HG02870 (cell line): Measurements from ENCODE around the gene RAP2C.
"Not testable (repeated sequence)": the region's sequence is repeated elsewhere in the genome, so short reads cannot be mapped to it uniquely, and the experiment has no call there.

Source experiments
- ATAC-seq: cut with Tn5 transposase; IDR thresholded peaks from one replicate; pipeline ENCODE4 v1.9.1; 2021; ENCODE audit warnings: mild to moderate bottlenecking, moderate library complexity; ENCODE audit not compliant: unreplicated experiment

RAP2C gene

GRCh38 chrX:132200976-132201375 lies 18.3 kb downstream of the RAP2C start:
- no peak for ATAC-seq

- no peak for ATAC-seq
These were observed 19.3 kb downstream of the RAP2C start for GRCh38 chrX:132199941-132200340.

- no peak for ATAC-seq
These were observed 25.2 kb downstream of the RAP2C start for GRCh38 chrX:132193872-132194574.

GRCh38 chrX:132191938-132192337 lies 27.3 kb downstream of the RAP2C start:
- no peak for ATAC-seq

DNA sequence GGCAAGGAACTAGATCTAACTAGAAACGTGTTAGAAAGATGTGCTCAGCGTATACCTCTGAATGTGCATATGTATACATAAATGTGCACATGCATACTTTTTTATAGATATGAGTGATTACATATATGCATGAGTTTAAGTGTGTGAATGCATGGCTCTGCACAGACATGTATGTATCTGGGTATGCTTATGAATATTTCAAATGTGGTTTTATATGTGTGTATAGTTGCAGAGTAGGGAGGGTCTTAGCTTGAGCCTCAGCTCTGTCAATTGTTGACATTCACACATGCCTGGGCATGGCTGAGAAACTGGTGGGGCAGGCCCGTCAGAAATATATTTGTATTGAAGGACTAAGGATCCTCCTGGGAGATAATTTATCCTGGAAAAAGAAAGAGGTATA lies 31.1 kb downstream of the RAP2C start:
- no peak for ATAC-seq

DNA sequence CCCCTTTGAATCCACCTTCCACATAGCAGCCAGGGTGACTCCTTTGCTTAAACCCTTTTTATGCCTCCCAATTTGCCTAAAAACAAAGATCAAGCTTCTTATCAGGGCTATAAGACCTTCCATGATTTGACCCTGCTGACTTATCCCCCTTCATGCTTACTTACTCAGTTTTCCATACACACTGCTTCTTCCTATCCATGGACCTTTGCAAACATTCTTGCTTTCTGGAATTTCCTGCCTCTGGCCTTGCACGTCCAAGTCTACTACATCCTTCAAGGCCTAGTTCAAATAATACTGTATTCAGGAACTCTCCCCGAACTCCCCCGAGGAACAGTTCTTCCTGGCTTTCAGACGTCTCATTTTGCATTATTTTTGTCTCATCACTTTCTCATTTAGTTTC lies 31.8 kb downstream of the RAP2C start:
- no peak for ATAC-seq

DNA sequence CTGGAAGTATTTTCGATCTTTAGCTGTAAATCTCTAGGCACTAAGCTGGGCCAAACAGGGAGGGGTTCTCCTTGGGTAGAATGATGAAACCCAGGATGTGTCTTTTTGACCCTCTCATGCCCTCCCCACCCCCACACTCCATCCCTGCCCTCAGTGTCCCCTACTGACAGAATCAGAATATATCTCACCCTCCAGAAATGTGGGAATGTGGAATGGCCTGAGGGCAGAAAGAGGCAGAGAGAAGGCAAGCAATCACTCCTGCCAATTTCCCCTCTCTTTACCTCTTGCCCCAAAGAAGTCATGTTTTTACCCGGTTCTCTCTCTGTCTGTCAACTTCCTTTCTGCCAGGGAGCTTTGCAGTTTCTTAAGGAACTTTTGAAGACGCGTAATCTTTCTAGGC lies 34.4 kb downstream of the RAP2C start:
- ATAC-seq: no peak

DNA sequence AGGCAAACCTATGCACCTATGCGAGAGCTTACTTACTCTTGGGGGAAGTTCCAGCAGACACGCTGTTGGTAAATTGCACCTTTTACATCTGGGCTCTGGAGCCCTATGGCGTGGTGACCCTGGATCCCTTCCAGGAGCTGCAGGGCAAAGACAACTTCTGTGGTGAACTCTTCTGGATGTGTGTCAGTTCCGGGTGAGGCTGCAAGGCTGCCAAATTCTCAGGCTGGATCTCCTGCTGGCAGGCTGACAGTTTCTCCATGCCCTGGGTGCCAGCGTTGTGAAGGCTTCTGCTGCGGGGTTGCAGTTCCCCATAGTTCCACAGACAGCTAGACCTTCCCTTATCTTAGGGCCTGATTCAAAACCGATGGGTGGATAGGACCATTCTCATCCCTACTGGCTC lies 37.9 kb downstream of the RAP2C start:
- ATAC-seq: no peak

- no peak for ATAC-seq
These were observed 38.3 kb downstream of the RAP2C start for GRCh38 chrX:132180929-132181328.

GRCh38 chrX:132173647-132174046 lies 45.6 kb downstream of the RAP2C start:
- no peak for ATAC-seq

GRCh38 chrX:132171881-132172280 lies 47.4 kb downstream of the RAP2C start:
- no peak for ATAC-seq

DNA sequence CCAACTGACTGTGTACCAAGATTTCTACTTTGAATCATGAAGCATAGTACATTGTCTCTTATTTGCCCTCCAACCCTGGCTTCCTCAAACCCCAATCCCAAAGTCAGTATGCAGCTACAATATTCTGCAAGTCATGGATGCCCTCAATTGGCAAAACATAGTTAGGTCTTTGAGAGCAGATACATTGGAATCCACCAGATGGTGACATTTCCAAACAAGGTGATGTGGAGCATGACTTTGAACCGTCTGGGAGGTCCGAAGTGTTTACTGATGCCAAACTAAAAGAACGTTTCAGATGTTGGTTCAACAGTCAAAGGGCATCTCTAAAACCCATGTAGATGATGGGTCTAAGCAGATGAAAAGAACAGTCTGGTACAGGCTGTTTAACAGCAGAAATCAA lies 47.8 kb downstream of the RAP2C start:
- no peak for ATAC-seq

DNA sequence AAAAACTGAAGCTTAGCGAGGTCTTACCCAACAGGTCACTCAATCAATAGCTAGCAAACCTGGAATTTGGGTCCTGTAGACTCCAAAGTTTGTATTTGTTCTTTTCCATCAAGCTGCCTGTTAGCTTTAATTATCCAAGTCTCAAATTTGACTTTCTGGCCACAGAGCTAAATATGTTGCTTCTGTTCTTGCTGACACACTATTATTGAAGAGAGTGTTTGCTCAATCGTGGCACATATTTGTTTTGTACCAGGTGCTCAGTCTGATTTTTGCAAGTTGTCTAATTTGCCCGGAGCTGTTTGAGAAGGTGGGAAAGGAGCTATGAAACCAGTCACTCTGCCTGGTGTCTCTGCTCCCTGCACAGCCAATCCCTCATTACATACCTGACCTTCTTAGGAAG lies 49.7 kb downstream of the RAP2C start:
- no peak for ATAC-seq

GRCh38 chrX:132165651-132166050 lies 53.6 kb downstream of the RAP2C start:
- no peak for ATAC-seq

- ATAC-seq: no peak
These were observed 54.2 kb downstream of the RAP2C start for GRCh38 chrX:132165005-132165404.

DNA sequence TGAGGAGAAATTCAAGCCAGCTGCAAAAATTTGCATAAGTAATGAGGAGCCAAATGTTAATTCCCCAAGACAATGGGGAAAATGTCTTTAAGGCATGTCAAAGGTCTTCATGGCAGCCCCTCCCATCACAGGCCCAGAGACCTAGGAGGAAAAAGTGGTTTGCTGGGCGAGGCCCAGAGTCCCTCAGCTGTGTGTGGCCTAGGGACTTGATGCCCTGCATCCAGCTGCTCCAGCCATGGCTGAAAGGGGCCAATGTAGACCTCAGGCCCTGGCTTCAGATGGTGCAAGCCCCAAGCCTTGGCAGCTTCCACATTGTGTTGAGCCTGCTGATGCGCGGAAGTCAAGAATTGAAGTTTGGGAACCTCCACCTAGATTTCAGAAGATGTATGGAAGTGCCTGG lies 56.2 kb downstream of the RAP2C start:
- ATAC-seq: not testable (repeated sequence)

- ATAC-seq: no peak
These were observed 66.1 kb downstream of the RAP2C start for GRCh38 chrX:132153166-132153565.
